Cortex of kidney (tissue), 1 donor: Measurements from ENCODE around the gene SPEG.

Experiments used
- DNase-seq: peaks from one replicate; lab custom pipeline; 2025; lab: John Stamatoyannopoulos, UW

SPEG gene

DNA sequence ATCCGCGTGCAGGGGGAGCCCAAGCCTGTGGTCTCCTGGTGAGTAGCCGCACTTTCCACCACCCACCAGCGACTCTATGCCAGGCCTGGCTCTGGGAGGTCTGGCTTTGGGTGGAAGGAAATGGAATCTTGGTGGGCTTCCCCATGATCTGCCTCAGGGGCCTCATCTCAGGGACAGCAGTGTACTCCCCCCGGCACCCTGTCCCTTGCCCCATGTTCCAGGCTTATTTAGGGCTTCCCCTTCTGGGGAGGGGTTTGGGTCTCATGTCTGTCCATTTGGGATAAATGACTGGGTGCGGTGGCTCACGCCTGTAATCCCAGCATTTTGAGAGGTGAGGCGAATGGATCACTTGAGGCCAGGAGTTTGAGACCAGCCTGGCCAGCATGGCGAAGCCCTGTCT, 27.7 kb downstream of the SPEG start:
- DNase-seq: no peak

- no peak for DNase-seq
These were observed 29.8 kb downstream of the SPEG start for GRCh38 chr2:219464286-219465032.

- DNase-seq: no peak
These were observed 31.3 kb downstream of the SPEG start for GRCh38 chr2:219465659-219466561.

DNA sequence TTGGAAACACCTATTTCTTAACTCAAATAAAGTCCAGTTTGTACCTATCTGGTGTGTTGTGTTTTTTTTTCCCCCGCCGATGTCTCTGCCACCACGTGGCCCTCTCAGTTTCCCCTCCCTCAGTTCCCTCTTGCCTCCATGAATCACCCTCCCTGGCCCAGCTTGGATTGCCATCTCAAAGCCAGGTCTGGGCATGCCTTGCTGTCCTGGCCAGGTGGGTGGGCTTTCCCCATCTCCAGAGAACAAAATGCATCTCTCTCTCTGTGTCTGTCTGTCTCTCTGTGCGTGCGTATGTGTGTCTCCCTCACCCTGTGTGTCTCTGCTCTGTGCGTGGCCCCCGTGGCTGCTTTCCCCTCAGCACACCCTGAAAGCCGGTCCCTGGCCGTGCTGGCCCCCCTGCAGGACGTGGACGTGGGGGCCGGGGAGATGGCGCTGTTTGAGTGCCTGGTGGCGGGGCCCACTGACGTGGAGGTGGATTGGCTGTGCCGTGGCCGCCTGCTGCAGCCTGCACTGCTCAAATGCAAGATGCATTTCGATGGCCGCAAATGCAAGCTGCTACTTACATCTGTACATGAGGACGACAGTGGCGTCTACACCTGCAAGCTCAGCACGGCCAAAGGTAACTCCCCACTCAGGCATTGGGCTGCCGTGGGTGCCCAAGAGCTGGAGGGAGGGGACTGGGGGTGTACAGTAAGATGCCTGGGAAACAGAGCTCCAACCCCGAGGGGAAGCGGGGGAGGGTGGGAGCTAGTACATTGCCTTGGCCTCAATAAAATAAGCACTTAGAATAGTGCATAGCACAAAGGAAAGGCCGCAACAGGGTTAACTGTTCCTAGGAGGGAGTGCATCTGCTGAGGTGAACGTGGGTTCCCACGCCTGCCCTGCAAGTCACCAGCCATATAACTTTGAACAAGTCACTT, 32.4 kb downstream of the SPEG start:
- no peak for DNase-seq

GRCh38 chr2:219467736-219468075, 33.1 kb downstream of the SPEG start:
- DNase-seq: no peak

- DNase-seq: no peak
These were observed 34.0 kb downstream of the SPEG start for GRCh38 chr2:219468410-219469185.

DNA sequence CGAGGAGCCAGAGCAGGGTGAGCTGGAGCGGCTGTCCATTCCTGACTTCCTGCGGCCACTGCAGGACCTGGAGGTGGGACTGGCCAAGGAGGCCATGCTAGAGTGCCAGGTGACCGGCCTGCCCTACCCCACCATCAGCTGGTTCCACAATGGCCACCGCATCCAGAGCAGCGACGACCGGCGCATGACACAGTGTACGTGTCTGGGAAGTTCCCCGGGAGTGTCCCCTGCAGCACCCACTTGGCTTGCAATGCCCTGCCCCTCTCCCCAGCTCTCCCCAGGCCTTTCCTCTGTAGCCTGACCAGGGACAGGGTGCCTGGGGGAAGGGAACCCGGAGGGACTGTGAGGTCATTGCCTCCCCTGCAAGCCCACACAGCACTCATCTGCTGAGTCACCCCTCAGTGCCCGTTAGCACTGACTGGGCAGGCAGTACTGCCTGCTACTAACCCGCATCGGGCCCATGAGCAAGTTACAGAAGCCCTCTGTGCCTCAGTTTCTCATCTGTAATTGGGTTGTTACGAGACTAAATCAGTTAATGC, 34.6 kb downstream of the SPEG start:
- no peak for DNase-seq

DNA sequence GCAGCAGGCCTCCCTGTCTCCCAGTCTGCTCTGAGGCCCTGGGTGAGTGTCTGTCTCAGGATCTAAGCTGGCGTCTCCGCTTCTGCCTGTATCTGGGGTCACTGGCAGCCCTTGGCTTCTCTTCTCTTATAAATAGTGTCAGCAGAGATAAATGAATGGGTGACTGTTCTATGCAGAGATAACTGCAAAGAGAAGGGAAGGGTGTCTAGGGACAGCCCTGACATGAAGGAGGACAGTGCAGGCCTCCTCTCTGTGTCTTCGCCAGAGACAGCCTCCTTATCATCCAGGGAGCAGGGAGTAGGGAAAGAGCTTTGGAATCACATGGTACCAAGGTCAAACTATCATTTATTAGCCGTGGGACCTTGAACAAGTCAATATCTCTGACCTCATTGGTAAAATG, 35.8 kb downstream of the SPEG start:
- no peak for DNase-seq

DNA sequence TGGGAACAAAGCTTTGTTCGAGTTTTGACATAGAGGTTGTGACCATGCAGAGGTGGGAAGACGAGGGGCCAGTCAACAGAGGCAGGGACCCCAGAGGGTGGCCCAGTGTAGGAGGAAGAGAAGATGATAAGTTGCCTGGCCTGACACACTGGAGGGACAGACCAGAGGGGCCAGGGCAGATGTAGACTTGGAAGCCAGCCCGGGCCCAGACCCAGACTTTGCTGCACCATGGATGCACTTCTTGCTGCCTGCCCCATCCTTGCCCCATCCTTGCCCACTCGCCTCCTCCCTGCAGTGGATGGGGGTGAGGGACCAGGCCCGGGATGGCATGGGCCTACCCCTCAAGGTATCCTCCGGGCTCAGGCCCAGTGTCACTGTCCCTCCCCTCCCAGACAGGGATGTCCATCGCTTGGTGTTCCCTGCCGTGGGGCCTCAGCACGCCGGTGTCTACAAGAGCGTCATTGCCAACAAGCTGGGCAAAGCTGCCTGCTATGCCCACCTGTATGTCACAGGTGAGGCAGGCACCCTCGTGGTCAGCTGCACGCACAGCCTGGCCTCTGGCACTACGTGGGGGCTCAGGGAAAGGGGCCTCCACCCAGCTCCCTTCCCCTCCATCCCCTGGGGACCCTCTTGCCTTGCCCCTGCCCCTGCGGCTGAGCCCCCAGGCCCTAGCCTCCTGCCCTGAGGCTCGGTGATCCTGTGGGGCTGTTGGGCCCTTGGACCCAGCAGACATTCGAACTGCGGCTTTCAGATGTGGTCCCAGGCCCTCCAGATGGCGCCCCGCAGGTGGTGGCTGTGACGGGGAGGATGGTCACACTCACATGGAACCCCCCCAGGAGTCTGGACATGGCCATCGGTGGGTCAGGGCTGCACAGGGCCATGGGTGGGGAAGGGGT, 37.1 kb downstream of the SPEG start:
- DNase-seq: no peak

GRCh38 chr2:219472629-219473187, 38.1 kb downstream of the SPEG start:
- DNase-seq: no peak

GRCh38 chr2:219473511-219473910, 38.9 kb downstream of the SPEG start:
- DNase-seq: no peak

- DNase-seq: no peak
These were observed 39.8 kb downstream of the SPEG start for GRCh38 chr2:219474285-219475060.

DNA sequence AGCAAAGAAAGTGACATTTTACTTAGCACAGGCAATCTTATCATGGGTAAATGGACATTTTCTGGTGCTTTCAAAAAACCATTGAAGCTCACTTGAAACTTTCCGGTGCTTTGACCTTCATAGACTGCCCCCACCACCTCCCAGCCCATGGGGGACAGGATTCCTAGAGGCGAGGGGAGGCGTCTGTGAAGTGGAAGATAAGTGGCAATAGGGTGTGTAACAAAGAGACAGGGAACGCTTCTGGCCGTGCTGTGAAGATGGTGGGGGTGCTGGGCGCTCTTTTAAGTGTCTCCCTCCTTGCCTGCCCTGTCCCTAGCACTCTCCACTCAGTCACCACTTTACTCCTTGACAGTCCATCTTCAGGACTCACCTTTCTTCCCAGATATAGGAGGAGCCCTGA, 40.6 kb downstream of the SPEG start:
- no peak for DNase-seq

GRCh38 chr2:219475697-219476651, 41.3 kb downstream of the SPEG start:
- DNase-seq: no peak

GRCh38 chr2:219476652-219477151, 42.1 kb downstream of the SPEG start:
- no peak for DNase-seq

- no peak for DNase-seq
These were observed 42.5 kb downstream of the SPEG start for GRCh38 chr2:219477179-219477578.

DNA sequence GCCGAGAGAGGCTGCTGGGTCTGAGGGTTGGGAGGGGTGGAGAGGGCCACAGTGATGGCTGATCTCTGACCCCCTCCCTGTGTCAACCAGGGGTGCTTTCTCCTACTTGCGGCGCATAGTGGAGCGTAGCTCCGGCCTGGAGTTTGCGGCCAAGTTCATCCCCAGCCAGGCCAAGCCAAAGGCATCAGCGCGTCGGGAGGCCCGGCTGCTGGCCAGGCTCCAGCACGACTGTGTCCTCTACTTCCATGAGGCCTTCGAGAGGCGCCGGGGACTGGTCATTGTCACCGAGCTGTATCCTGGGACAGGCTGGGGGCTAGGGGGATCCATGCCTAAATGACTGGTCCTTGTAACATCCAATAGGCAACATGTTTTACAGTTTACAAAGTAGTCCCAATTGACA, 43.2 kb downstream of the SPEG start:
- DNase-seq: no peak

DNA sequence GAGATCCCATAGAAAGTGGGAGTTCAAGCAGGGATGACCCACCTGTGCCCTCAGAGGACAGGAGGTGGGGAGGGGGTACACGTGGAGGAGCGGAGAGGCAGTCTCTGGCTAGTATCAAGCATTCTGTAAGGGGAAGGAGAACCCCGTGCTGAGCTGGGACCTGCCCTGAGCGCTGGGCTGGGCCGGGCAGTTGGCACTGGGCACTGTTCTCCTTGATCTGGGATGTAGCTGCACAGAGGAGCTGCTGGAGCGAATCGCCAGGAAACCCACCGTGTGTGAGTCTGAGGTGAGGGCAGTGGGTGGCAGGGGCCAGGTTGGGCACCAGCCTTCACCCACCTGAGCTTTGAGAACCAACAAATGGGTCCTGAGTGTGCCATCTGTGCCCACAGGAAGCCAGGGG, 44.3 kb downstream of the SPEG start:
- DNase-seq: no peak
